ENCODE results near the gene PDCD7.

DNA sequence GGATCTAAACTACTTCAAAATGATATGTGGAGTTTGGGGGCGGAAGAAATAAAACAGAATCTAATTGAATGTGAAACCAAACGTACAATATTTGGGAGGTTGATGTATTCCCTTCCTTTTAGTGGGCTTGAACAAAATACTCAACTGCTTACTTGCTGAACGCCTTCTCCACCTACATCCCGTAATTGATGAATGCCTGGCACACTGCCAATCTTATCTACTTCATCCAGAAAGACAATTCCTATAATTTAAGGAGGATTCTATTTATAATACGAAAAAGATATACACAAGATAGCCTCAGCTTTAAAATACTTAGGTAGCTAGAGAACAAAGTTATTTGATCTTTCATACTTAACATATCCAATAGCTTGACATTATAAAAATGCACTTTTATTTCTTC, 23.1 kb upstream of the PDCD7 start:
- TF ChIP-seq, protein P1, sequence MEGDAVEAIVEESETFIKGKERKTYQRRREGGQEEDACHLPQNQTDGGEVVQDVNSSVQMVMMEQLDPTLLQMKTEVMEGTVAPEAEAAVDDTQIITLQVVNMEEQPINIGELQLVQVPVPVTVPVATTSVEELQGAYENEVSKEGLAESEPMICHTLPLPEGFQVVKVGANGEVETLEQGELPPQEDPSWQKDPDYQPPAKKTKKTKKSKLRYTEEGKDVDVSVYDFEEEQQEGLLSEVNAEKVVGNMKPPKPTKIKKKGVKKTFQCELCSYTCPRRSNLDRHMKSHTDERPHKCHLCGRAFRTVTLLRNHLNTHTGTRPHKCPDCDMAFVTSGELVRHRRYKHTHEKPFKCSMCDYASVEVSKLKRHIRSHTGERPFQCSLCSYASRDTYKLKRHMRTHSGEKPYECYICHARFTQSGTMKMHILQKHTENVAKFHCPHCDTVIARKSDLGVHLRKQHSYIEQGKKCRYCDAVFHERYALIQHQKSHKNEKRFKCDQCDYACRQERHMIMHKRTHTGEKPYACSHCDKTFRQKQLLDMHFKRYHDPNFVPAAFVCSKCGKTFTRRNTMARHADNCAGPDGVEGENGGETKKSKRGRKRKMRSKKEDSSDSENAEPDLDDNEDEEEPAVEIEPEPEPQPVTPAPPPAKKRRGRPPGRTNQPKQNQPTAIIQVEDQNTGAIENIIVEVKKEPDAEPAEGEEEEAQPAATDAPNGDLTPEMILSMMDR (IDR thresholded peaks at IDR 0.05), result no peak
- no peak for TF ChIP-seq POLR2A (IDR thresholded peaks at IDR 0.05)
